HEK293T (cell line): ENCODE results near the gene GALNT12.

Source experiments
- CTCF ChIA-PET: fragments of 350-600 bp; formaldehyde crosslinking; extraction: SDS; loops from one replicate; lab custom pipeline; 2021; ENCODE audit warnings: antibody characterized with exemption, inconsistent platforms; lab: Yijun Ruan, JAX
- POLR2A ChIA-PET: fragments of 350-600 bp; formaldehyde crosslinking; extraction: SDS; loops from one replicate; lab custom pipeline; 2020; ENCODE audit warnings: antibody characterized with exemption, inconsistent platforms; lab: Yijun Ruan, JAX
- DNase-seq: peaks from one replicate; pipeline ENCODE4 v3.0.0; 2012; ENCODE audit warnings: mixed read lengths; ENCODE audit errors: extremely low spot score
- ARNT ChIP-seq: fragments of 450-650 bp; IDR thresholded peaks from 2 replicates; pipeline ENCODE4 v1.6.1; 2017; ENCODE audit warnings: mild to moderate bottlenecking
- BHLHE40 ChIP-seq: fragments of 450-650 bp; IDR thresholded peaks from 2 replicates; pipeline ENCODE4 v1.6.1; 2016; ENCODE audit warnings: mild to moderate bottlenecking, moderate library complexity, borderline replicate concordance
- CTBP1 ChIP-seq: fragments of 450-650 bp; IDR thresholded peaks from 2 replicates; pipeline ENCODE4 v1.6.1; 2016; ENCODE audit warnings: borderline replicate concordance
- ELF4 ChIP-seq: fragments of 450-650 bp; IDR thresholded peaks from 2 replicates; pipeline ENCODE4 v1.6.1; 2017; ENCODE audit warnings: antibody characterized with exemption
- FOXA1 ChIP-seq: fragments of 450-650 bp; IDR thresholded peaks from 2 replicates; pipeline ENCODE4 v1.6.1; 2016; ENCODE audit warnings: mild to moderate bottlenecking
- FOXK2 ChIP-seq: fragments of 450-650 bp; IDR thresholded peaks from 2 replicates; pipeline ENCODE4 v1.6.1; 2016; ENCODE audit warnings: mild to moderate bottlenecking
- FOXM1 ChIP-seq: fragments of 450-650 bp; IDR thresholded peaks from 2 replicates; pipeline ENCODE4 v1.6.1; 2017; ENCODE audit warnings: mild to moderate bottlenecking, borderline replicate concordance
- HDGF ChIP-seq: fragments of 450-650 bp; IDR thresholded peaks from 2 replicates; pipeline ENCODE4 v1.6.1; 2017; ENCODE audit warnings: antibody characterized with exemption, borderline replicate concordance
- L3MBTL2 ChIP-seq: fragments of 450-650 bp; conservative IDR thresholded peaks from 2 replicates; pipeline ENCODE4 v1.6.1; 2016; ENCODE audit warnings: mild to moderate bottlenecking
- LEF1 ChIP-seq: fragments of 450-650 bp; IDR thresholded peaks from 2 replicates; pipeline ENCODE4 v1.6.1; 2017; ENCODE audit warnings: mild to moderate bottlenecking, borderline replicate concordance
- NFRKB ChIP-seq: fragments of 450-650 bp; IDR thresholded peaks from 2 replicates; pipeline ENCODE4 v1.6.1; 2016; ENCODE audit warnings: mild to moderate bottlenecking, moderate library complexity
- SP1 ChIP-seq: fragments of 450-650 bp; IDR thresholded peaks from 2 replicates; pipeline ENCODE4 v1.6.1; 2017
- SUZ12 ChIP-seq: fragments of 450-650 bp; IDR thresholded peaks from 2 replicates; pipeline ENCODE4 v1.6.1; 2016; ENCODE audit warnings: mild to moderate bottlenecking
- TARDBP ChIP-seq: fragments of 450-650 bp; IDR thresholded peaks from 2 replicates; pipeline ENCODE4 v1.6.1; 2016
- ZNF384 ChIP-seq: fragments of 450-650 bp; IDR thresholded peaks from 2 replicates; pipeline ENCODE4 v1.6.1; 2016
- TF ChIP-seq, protein P1 (sequence below): fragments of 450-650 bp; IDR thresholded peaks from 2 replicates; pipeline ENCODE4 v1.6.1; 2016

GALNT12 gene

DNA sequence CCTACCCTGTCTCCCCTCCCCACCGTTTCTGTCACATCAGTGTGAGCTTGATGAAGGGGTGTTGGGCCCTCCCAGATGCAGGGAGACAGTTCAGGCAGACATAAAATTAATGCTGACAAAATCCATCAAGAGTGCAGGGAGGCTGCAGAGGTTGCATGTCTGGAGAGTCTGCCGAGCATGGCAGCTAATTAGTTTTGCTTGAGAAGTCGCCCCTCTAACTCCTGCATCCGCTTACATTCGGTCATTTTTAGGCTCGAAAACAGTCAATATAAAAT lies 44.9 kb downstream of the GALNT12 start:
- TF ChIP-seq ARNT (no peak), TARDBP (no peak), CTBP1 (no peak), L3MBTL2 (no peak), FOXA1 (no peak), LEF1 (no peak)
- POLR2A ChIA-PET, result no interaction called here
- CTCF ChIA-PET, result no interaction called here
- no peak for DNase-seq

DNA sequence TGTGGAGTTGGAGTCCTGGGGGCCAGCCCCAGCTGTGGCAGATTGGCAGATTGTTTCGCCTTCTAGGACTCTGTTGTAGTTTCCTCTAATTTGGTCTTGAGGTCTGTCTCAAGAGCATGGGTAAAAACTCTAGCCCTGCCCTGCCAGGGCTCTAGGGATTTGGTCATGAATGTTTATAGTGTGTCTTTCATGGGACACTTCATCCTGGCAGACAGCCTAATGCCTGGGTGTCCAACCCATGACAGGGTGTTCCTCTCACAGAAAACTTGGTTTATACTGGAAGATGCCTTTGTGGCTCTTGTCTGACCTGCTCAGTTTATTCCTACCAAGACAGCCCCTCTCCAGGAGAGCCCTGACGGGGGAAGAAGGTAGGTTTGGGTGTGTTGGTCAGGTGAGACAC lies 45.5 kb downstream of the GALNT12 start:
- CTCF ChIA-PET, result no interaction called here
- TF ChIP-seq FOXM1 (no peak), NFRKB (no peak)
- POLR2A ChIA-PET, result no interaction called here
- no peak for DNase-seq

DNA sequence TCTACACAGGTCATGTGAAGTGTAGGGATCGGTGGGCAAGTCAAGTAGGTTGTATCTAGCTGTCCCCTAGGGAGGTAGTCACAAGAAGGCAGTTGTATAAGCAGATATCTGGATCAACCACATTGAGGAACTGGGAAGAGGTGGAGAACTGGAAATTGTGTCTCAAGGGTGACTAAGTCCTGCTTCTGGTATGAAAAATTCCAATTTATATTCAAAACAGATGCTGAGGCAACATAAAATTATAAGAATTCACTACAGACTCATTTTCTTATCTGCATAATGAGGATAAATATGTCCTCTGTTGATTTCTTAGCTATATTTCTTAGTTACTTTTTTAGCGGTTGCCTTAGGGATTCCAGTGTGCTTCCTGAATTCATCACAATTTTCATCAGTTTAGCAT lies 46.8 kb downstream of the GALNT12 start:
- ChIA-PET CTCF (no interaction called here), POLR2A (no interaction called here)
- no peak for TF ChIP-seq FOXM1
- TF ChIP-seq ARNT, result no peak
- TF ChIP-seq HDGF, result no peak
- TF ChIP-seq L3MBTL2, result no peak
- TF ChIP-seq NFRKB, result no peak
- TF ChIP-seq FOXK2, result no peak
- no peak for TF ChIP-seq ELF4
- no peak for DNase-seq

DNA sequence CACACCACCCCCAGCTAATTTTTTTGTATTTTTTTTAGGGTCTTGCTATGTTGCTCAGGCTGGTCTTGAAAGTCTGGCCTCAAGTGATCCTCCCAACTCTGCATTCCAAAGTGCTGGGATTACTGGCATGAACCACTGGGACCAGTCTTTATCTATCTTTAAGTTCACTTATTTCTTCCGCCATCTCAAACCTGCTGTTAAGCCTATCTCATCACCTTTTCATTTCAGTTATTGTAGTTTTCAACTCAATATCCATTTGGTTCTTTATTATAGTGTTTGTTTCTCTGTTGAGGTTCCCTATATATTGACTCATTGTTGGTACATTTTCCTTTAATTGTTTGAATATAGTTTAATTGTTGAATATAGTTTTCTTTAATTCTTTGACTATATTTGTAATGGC lies 48.1 kb downstream of the GALNT12 start:
- DNase-seq, result no peak
- CTCF ChIA-PET, result interaction anchor here (0.7 kb wide), 1 partner anchor 30 kb away, joined by 4 read pairs; no protein-coding TSS in a partner anchor
- POLR2A ChIA-PET, result no interaction called here
- TF ChIP-seq FOXA1 (no peak), SP1 (no peak)

DNA sequence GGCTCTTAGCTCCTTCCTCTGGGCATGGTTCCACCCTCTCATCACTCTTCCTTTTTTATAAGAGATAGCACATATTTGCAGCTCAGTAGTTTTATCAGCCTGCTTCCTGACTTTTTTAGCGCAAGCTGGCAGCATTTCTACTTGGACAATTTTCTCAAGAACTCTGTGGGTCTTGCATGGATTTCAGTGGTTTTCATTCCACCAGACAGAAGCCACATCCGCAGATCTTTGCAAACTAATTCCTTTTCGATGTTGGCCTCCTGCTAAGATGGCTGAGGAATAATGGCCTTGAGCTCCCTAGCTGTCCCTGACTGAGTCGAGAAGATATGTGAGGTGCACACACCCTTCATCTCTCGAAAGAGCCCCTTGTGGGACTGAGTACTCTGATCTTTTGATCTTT lies 49.5 kb downstream of the GALNT12 start:
- ChIA-PET POLR2A (no interaction called here), CTCF (interaction anchor here (0.9 kb wide), 1 partner anchor 8 kb away, joined by 4 read pairs; no protein-coding TSS in a partner anchor)
- TF ChIP-seq CTBP1 (no peak), SUZ12 (no peak), FOXA1 (no peak), HDGF (no peak), LEF1 (no peak), ELF4 (no peak), SP1 (no peak), BHLHE40 (no peak), FOXM1 (no peak), ZNF384 (no peak), FOXK2 (no peak), ARNT (no peak), NFRKB (no peak)
- TF ChIP-seq, protein P1, sequence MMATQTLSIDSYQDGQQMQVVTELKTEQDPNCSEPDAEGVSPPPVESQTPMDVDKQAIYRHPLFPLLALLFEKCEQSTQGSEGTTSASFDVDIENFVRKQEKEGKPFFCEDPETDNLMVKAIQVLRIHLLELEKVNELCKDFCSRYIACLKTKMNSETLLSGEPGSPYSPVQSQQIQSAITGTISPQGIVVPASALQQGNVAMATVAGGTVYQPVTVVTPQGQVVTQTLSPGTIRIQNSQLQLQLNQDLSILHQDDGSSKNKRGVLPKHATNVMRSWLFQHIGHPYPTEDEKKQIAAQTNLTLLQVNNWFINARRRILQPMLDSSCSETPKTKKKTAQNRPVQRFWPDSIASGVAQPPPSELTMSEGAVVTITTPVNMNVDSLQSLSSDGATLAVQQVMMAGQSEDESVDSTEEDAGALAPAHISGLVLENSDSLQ, result no peak
- DNase-seq, result no peak

DNA sequence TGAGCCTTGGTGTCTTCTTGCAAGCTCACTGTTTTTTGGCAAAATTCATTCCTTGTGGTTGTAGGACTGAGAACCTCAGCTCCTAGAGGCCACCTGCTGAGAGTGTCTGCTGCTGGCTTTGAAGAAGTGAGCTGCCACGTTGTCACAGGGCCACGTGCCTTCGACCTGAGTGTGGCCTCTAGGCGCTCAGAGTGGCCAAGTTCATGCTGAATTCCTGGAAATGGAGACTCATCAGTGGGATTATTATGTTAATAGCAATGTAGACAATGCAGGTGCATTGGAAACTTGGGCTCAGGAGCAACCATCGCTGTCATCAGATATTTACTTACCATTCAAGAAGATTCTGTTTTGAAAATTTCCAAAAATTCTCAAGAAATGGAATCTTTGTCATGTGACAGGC lies 52.5 kb downstream of the GALNT12 start:
- no peak for DNase-seq
- TF ChIP-seq ARNT (no peak), BHLHE40 (no peak), ELF4 (no peak), SP1 (no peak), ZNF384 (no peak), CTBP1 (no peak), L3MBTL2 (no peak), LEF1 (no peak), SUZ12 (no peak), FOXK2 (no peak), FOXA1 (no peak)
- TF ChIP-seq, protein P1, result no peak
- CTCF ChIA-PET, result no interaction called here
- POLR2A ChIA-PET, result no interaction called here

DNA sequence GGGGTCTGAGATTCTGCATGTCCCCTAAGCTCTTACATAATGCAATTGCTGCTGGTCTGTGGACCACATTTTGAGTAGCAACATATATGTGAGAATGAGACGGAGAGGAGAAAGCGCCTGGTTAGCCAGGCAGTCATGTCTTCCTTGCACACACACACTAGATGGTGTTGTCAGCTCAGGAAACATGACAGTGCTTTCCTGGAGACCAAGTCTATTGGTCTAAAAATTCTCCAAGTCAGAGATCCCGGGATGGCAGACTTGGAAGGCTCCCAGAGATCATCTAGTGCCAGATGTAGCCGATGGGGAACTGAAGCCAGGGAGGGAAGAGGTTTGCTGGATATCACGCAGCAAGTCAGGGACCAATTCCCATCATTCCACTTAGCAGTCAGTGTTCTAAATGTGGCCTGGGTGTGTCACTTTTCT lies 53.4 kb downstream of the GALNT12 start:
- TF ChIP-seq FOXM1 (no peak), L3MBTL2 (no peak), SUZ12 (no peak), LEF1 (no peak), FOXK2 (no peak), ELF4 (no peak), TARDBP (no peak), NFRKB (no peak), BHLHE40 (no peak), CTBP1 (no peak), HDGF (no peak), ZNF384 (no peak), SP1 (no peak), ARNT (no peak)
- TF ChIP-seq, protein P1, result no peak
- POLR2A ChIA-PET, result no interaction called here
- peak; percentile 23 for DNase-seq
- CTCF ChIA-PET, result interaction anchor here (0.9 to 1.7 kb wide), 5 partner anchors 12 to 154 kb away, joined by 3 to 10 read pairs (median 3); no protein-coding TSS in a partner anchor
